PFSK-1 (cell line): ENCODE data around the gene CACHD1.

Experiments used
- FOXP2 ChIP-seq: optimal IDR thresholded peaks from 2 replicates; pipeline ENCODE3; 2011; ENCODE audit warnings: borderline replicate concordance, control low read depth, inconsistent platforms; ENCODE audit not compliant: insufficient read depth; ENCODE audit errors: extremely low read length, extremely low read depth
- POLR2AphosphoS5 ChIP-seq: IDR thresholded peaks from 2 replicates; pipeline ENCODE4 v1.6.1; 2012; ENCODE audit warnings: low read depth, mild to moderate bottlenecking, control low read depth, low read length, moderate library complexity
- REST ChIP-seq, 2 experiments: IDR thresholded peaks; 2 replicates each; pipeline versions ENCODE4 v1.6.1 to v1.8.0; 2011 to 2012; ENCODE audit warnings: low read depth in 2 of 2, low read length in 2 of 2, control low read depth in 1 of 2, inconsistent platforms in 1 of 2, mild to moderate bottlenecking in 1 of 2, moderate library complexity in 1 of 2; ENCODE audit not compliant: insufficient read depth in 1 of 2
- SIN3A ChIP-seq: IDR thresholded peaks from 2 replicates; pipeline ENCODE4 v1.6.1; 2012; ENCODE audit warnings: mild to moderate bottlenecking, low read length, moderate library complexity, borderline replicate concordance; ENCODE audit not compliant: insufficient read depth
- TAF1 ChIP-seq: IDR thresholded peaks from 2 replicates; pipeline ENCODE4 v1.6.1; 2012; ENCODE audit warnings: low read length, control low read depth, borderline replicate concordance; ENCODE audit not compliant: insufficient read depth

- TF ChIP-seq SIN3A (no peak), REST (IDR thresholded peaks at IDR 0.05; ENCODE audit: insufficient read depth in 1 of 2, low read depth in 2 of 2, low read length in 2 of 2) (no peak), POLR2AphosphoS5 (no peak), FOXP2 (no peak), TAF1 (no peak)
Measured at GRCh38 chr1:64526312-64526711, 56.4 kb downstream of the CACHD1 start.
